ENCODE results near the gene ZBTB20.

DNA sequence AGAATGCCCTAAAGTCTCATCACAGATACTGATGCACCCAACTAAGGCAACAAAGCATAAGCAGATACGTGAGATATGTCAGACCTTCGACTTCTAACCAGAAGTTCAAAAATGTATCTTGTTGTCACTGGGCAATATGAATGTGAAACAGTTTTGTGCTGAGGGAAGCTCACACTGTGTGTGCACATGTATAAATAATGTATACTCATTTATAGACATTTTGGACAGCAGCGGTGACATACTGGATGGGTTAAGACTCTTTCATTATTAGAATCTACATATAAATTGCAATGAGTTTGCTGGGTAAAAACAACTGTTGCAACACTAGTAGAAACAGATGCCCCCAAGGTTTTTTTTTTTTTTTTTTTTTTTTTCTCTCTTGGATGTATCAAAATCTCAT lies 815.4 kb downstream of the ZBTB20 start:
- TF ChIP-seq, protein P1, sequence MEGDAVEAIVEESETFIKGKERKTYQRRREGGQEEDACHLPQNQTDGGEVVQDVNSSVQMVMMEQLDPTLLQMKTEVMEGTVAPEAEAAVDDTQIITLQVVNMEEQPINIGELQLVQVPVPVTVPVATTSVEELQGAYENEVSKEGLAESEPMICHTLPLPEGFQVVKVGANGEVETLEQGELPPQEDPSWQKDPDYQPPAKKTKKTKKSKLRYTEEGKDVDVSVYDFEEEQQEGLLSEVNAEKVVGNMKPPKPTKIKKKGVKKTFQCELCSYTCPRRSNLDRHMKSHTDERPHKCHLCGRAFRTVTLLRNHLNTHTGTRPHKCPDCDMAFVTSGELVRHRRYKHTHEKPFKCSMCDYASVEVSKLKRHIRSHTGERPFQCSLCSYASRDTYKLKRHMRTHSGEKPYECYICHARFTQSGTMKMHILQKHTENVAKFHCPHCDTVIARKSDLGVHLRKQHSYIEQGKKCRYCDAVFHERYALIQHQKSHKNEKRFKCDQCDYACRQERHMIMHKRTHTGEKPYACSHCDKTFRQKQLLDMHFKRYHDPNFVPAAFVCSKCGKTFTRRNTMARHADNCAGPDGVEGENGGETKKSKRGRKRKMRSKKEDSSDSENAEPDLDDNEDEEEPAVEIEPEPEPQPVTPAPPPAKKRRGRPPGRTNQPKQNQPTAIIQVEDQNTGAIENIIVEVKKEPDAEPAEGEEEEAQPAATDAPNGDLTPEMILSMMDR (IDR thresholded peaks at IDR 0.05): no peak
- TF ChIP-seq POLR2A (IDR thresholded peaks at IDR 0.05): no peak
